Natural killer cell (primary cell): ENCODE results near the gene ALG1. TPM values are rescaled to one million over a fixed set of nuclear protein-coding genes. Genes with fewer than 3 reads are reported as not detected.

Experiments used
- ATAC-seq, 3 donors: fragments of 150-1000 bp in 2 of 3; fragments of 200-7000 bp in 1 of 3; cut with Tn5 transposase; 1 replicate in 1 of 3; 2 replicates in 2 of 3; pipeline ENCODE4 v1.10.0; 2021; ENCODE audit warnings: mild to moderate bottlenecking in 2 of 3, moderate library complexity in 2 of 3
- DNase-seq, 2 donors: peaks; one replicate each; pipeline versions ENCODE4 v3.0.0 to v3.0.0-alpha.2; 2013 to 2021; ENCODE audit warnings: mixed read lengths in 1 of 2
- H3K27ac ChIP-seq: one replicate; pipeline ENCODE4 v1.5.1; 2013; ENCODE audit warnings: mild to moderate bottlenecking, low read length
- H3K27me3 ChIP-seq: one replicate; pipeline ENCODE4 v1.6.1; 2013; ENCODE audit warnings: low read length; ENCODE audit not compliant: control insufficient read depth, insufficient read depth
- H3K36me3 ChIP-seq: one replicate; pipeline ENCODE4 v1.6.1; 2013; ENCODE audit warnings: low read length; ENCODE audit not compliant: control insufficient read depth, insufficient read depth
- H3K4me1 ChIP-seq: one replicate; pipeline ENCODE4 v1.6.1; 2013; ENCODE audit warnings: low read length; ENCODE audit not compliant: control insufficient read depth, insufficient read depth
- H3K4me3 ChIP-seq: one replicate; pipeline ENCODE4 v1.5.1; 2013; ENCODE audit warnings: low read length
- H3K9me3 ChIP-seq: one replicate; pipeline ENCODE4 v1.6.1; 2013; ENCODE audit warnings: low read length; ENCODE audit not compliant: control insufficient read depth, insufficient read depth
- H3K27ac Mint-ChIP-seq, 2 donors: one replicate each; pipeline ENCODE4 v1.8.0; 2022; ENCODE audit warnings: mild to moderate bottlenecking in 2 of 2, mixed read lengths in 2 of 2, moderate library complexity in 1 of 2
- H3K27me3 Mint-ChIP-seq, 2 donors: one replicate each; pipeline ENCODE4 v1.8.0; 2022; ENCODE audit warnings: low read depth in 2 of 2, mixed read lengths in 2 of 2
- H3K36me3 Mint-ChIP-seq: one replicate; pipeline ENCODE4 v1.8.0; 2022; ENCODE audit warnings: mixed read lengths
- H3K4me1 Mint-ChIP-seq, 2 donors: one replicate each; pipeline ENCODE4 v1.8.0; 2022; ENCODE audit warnings: mixed read lengths in 2 of 2
- H3K4me3 Mint-ChIP-seq: one replicate; pipeline ENCODE4 v1.8.0; 2022; ENCODE audit warnings: mild to moderate bottlenecking, moderate library complexity, mixed read lengths
- H3K9me3 Mint-ChIP-seq, 2 donors: one replicate each; pipeline ENCODE4 v1.8.0; 2022; ENCODE audit warnings: mixed read lengths in 2 of 2
- CTCF ChIP-seq: fragments of 200-600 bp; IDR thresholded peaks from one replicate; pipeline ENCODE4 v1.8.0; 2022; ENCODE audit warnings: antibody characterized with exemption
- WGBS: methylation state at CpG from one replicate; pipeline ENCODE4 v1.1.7; 2013; ENCODE audit warnings: missing lambda C conversion rate; ENCODE audit not compliant: insufficient coverage; 5-methylcytosine and 5-hydroxymethylcytosine counted together
- intact Hi-C: fragments of 100-400 bp; cut with micrococcal nuclease; formaldehyde crosslinking; loops from one replicate; pipeline ENCODE4 v1.14.2; 2022
- total RNA-seq, 4 donors: library from RNA; stranded (reverse); fragments of 120-200 nt in 1 of 4; gene quantifications; one replicate each; pipeline versions ENCODE4 v1.2.3 to v1.2.4, GENCODE V29; 2013 to 2022

Gene ALG1
- total RNA-seq, 3 donors from 2014 or later (not counting 1 experiment from before 2014, with no cell fraction given): 13.4 to 20.0 (median 17.4) TPM

GRCh38 chr16:5025171-5025632 lies 46.4 kb upstream of the ALG1 start:
- H3K27me3 Mint-ChIP-seq: no peaks in the 10 kb centered on the region
- H3K27me3 ChIP-seq: no peaks in the 10 kb centered on the region
- H3K27ac Mint-ChIP-seq: no peak overlapping the region
- WGBS: 78% methylated on average over 17 of the region's 17 CpGs
- no peak for ATAC-seq
- DNase-seq: no peak
- no peak overlapping the region for H3K4me3 Mint-ChIP-seq
- H3K36me3 Mint-ChIP-seq: no peaks in the 10 kb centered on the region
- H3K4me1 Mint-ChIP-seq: no peaks in the 10 kb centered on the region
- no peaks in the 10 kb centered on the region for H3K9me3 ChIP-seq
- H3K27ac ChIP-seq: no peak overlapping the region
- H3K36me3 ChIP-seq: peaks cover 8% of the 10 kb centered on the region
- H3K4me1 ChIP-seq: no peaks in the 10 kb centered on the region
- H3K4me3 ChIP-seq: no peak overlapping the region
- intact Hi-C loops: no loop called here
- no peaks in the 10 kb centered on the region for H3K9me3 Mint-ChIP-seq
- TF ChIP-seq CTCF: no peak

- Histone ChIP-seq H3K27me3 (no peaks in the 10 kb centered on the region), H3K27ac (no peak overlapping the region), H3K4me3 (no peak overlapping the region), H3K36me3 (peaks cover 8% of the 10 kb centered on the region), H3K9me3 (no peaks in the 10 kb centered on the region), H3K4me1 (no peaks in the 10 kb centered on the region)
- DNase-seq (no peak), ATAC-seq (no peak)
- intact Hi-C loops: no loop called here
- TF ChIP-seq CTCF: no peak
- Mint-ChIP-seq H3K4me1 (peaks cover 0 to 1% of the 10 kb centered on the region in 2 donors), H3K27me3 (no peaks in the 10 kb centered on the region), H3K27ac (no peak overlapping the region), H3K36me3 (no peaks in the 10 kb centered on the region), H3K4me3 (no peak overlapping the region), H3K9me3 (no peaks in the 10 kb centered on the region)
- WGBS: 94% methylated on average over 8 of the region's 8 CpGs
These were observed 45.0 kb upstream of the ALG1 start for GRCh38 chr16:5026664-5027063.

- no peak overlapping the region for H3K27ac Mint-ChIP-seq
- ATAC-seq (no peak), DNase-seq (no peak)
- H3K9me3 Mint-ChIP-seq: no peaks in the 10 kb centered on the region
- peaks cover 0 to 5% of the 10 kb centered on the region in 2 donors for H3K4me1 Mint-ChIP-seq
- intact Hi-C loops: no loop called here
- Histone ChIP-seq H3K4me3 (no peak overlapping the region), H3K9me3 (no peaks in the 10 kb centered on the region), H3K27me3 (no peaks in the 10 kb centered on the region), H3K27ac (no peak overlapping the region), H3K36me3 (peaks cover 8% of the 10 kb centered on the region), H3K4me1 (no peaks in the 10 kb centered on the region)
- WGBS: 97% methylated on average over 7 of the region's 7 CpGs
- no peak overlapping the region for H3K4me3 Mint-ChIP-seq
- TF ChIP-seq CTCF: no peak
- no peaks in the 10 kb centered on the region for H3K36me3 Mint-ChIP-seq
- no peaks in the 10 kb centered on the region for H3K27me3 Mint-ChIP-seq
These were observed 44.6 kb upstream of the ALG1 start for GRCh38 chr16:5027086-5027485.

GRCh38 chr16:5027575-5028235 lies 43.9 kb upstream of the ALG1 start:
- peaks cover 3 to 8% of the 10 kb centered on the region in 2 donors for H3K4me1 Mint-ChIP-seq
- 97% methylated on average over 29 of the region's 32 CpGs for WGBS
- no peaks in the 10 kb centered on the region for H3K9me3 ChIP-seq
- DNase-seq (no peak), ATAC-seq (no peak)
- TF ChIP-seq CTCF: no peak
- no peak overlapping the region for H3K27ac Mint-ChIP-seq
- no peak overlapping the region for H3K27ac ChIP-seq
- no peak overlapping the region for H3K4me3 ChIP-seq
- peaks cover 4% of the 10 kb centered on the region for H3K4me1 ChIP-seq
- intact Hi-C loops: no loop called here
- H3K9me3 Mint-ChIP-seq: no peaks in the 10 kb centered on the region
- no peaks in the 10 kb centered on the region for H3K36me3 Mint-ChIP-seq
- H3K27me3 Mint-ChIP-seq: no peaks in the 10 kb centered on the region
- H3K4me3 Mint-ChIP-seq: no peak overlapping the region
- H3K27me3 ChIP-seq: no peaks in the 10 kb centered on the region
- peaks cover 8% of the 10 kb centered on the region for H3K36me3 ChIP-seq
